GM19240 (cell line): ENCODE results near the gene NEGR1.

Experiments
- DNase-seq: peaks from one replicate; pipeline ENCODE4 v3.0.0; 2011; ENCODE audit warnings: low spot score; ENCODE audit not compliant: insufficient read length

NEGR1 gene

DNA sequence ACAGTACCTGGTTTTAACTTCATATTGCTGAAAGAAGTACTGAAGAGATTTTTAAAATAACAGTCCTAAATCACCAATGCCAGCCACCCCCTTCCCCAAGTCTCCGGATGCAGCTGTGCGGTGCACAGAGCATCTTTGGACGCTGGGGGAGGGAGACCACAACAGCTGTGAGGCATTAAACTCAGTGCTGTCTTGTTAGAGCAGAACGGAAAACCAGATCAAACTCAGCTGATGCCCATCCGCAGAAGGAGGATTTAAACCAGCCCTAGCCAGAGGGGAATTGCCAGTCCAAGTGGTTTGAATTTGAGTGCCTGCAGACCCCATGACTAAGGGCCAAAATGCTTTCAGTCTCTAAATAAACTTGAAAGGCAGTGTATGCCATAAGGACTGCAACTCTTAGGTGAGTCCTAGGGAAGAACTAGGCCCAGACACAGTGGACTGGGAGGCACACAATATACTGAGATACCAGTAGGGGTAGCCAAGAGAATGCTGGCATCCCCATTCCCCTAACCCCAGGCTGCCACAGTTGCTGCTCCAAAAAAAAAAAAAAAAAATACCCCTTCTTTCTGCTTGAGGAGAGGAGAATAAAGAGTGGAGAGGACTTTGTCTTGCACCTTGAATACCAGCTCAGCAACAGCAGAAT, 576.2 kb downstream of the NEGR1 start:
- no peak for DNase-seq

DNA sequence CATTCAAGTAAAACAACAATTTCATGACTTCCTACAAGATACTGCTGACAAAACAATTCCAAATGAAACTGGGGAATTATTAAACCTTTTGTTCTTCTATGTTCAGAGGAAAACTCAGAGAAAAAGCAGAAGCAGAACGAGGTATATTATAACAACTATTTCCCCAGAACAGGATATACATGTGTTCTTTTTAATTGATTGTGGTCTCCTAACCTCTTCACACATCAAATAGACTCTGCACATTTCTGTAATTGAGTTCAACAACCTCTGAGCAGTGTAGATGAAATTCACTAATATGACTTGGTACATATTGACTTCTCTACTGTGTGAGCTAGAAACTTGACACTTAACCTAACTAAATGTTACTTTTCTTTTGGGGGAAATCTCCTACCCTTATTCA, 584.2 kb downstream of the NEGR1 start:
- no peak for DNase-seq

DNA sequence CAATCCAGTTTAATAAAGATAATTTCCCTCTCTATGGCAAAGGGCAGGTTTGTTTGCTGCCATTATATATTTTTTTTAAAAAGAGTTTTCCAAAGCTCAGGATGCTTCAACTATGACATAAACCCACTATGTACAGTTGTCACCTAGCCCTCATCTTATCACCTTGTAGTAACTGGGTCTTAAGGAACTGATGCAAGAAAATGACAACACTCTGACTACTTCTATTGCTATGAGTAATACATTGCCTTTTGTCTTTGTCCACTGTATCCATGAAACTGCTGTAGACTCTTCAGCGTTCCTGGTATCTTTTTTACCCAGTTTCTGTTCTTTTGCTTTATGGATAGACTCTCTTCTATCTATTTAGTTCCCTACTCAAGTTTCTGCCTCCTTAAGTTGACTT, 586.5 kb downstream of the NEGR1 start:
- DNase-seq, result no peak

DNA sequence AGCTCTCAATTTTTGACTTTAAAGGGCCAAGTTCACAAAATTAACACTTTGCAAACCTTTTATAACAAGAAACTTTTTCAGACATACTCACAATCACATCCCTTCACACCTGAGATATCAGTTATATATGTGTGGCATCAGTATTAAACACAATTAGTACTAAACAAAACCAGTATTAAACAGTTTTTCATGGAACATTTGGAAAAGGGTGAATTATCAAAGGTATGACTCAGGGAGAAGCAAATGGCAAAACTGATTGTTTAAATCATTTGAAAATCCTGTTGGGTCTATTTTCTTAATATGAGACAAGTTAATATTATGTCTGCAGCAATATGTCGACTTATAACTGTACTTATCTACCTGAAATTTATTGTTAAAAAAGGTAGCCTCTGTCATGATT, 587.3 kb downstream of the NEGR1 start:
- no peak for DNase-seq

DNA sequence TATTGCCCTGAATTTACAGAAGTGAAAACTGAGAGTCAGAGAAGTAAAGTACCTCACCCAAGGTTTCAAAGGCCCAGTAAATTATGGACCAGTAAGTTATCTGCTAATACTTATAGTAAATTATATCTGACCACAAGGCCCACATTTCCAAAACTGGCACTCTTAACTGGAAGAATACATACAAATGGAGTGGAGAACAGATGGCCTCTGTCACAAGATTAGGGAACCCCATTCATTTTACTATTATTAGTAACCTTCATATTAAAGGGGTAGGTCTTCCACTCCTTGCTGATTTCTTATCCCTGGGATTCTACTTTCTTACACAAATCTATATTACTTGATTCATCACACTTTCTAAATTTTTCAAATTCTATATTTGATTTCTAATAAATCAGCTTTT, 588.8 kb downstream of the NEGR1 start:
- no peak for DNase-seq

DNA sequence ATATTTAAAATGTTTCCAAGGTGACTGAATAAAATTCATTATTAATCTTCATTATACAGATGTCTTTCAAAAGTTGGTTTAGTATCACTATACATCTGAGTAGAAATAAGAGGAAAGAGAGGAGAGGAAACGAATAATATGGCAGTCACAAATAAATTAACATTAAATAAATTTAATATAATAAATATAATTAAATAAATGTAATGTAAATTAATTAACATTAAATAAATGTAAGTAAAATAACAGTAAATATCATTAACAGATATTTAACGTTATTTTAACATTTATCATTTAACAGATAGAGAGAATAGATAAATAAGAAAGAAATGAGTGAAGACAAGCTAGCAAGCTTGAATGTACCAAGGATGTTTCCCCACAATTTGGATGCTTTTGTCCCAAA, 592.7 kb downstream of the NEGR1 start:
- DNase-seq, result no peak

DNA sequence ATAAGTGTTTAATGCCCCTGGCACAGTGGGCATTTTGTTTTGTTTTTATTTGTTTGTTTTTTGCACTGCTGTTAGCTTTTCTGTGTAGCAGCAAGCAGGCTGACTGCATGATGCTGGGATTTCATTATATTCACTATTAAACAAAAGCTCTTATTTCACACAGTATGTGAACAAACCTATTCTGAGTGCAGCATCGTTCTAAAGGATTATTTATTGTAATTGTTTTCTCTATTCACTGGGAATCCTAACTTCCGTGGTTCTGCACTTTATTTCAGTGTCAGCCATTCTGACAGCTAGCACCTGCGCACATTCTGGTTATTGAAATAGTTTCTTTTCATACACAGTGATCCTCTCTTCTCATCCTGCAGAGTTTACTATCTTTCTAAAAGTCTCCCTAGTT, 595.0 kb downstream of the NEGR1 start:
- no peak for DNase-seq

DNA sequence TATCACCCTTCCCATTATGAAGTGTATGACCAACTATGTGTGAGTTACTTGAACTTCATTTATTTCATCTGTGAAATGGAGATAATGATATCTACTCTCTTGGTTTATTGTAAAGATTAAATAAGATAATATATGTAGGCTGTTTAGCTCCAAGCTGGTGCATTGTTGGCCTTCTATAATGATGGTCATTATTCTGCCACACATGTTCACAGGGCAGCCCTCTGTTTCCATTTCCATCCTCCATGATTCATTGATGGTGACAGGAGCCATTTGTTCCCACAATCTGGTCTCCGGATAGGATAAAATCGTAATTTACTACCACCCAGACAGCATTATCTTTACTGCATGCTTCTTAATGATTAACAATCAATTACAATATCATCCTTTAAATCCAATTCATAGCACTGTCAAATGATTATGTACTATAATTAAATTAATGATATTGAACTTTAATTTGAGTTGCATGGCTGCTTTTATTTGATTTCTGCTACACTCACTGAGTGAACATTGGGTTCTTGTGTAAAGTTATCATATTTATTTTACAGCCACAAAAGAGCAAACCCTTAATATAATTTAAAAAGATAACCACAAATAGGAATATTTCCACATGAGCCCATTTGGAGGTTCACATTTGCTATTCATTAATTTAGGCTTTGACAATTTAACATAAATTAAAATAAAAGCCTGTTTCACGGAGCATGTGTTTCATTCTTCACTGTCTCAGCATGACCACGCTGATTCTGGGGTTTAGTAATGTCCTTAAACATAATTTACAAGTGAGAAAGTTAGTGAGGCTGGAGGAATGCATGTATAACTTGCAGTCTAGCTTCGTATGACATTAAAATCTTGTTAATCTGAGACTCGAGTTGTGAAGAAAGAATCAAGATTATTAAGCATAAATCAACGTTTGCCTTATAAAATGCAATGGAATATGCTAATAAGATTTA, 605.1 kb downstream of the NEGR1 start:
- no peak for DNase-seq

DNA sequence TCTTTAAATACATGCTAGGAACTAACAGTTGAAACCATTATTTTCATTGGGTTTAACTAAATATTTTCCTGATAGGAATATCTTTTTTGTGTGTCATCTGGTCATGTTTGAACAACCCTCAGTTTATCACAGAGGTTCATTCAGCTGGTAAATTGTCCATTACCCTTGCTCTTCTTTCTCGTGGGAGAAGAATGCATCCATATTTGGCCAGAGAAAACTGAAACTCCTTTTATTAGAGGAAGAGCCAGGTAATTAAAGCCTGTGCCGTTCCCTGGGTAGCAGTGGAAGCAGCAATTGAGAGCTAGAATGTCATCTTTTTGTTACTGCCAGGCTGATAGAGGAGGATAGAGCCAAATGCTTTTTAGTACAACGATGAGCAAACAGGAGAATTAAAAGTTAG, 614.3 kb downstream of the NEGR1 start:
- DNase-seq, result no peak

DNA sequence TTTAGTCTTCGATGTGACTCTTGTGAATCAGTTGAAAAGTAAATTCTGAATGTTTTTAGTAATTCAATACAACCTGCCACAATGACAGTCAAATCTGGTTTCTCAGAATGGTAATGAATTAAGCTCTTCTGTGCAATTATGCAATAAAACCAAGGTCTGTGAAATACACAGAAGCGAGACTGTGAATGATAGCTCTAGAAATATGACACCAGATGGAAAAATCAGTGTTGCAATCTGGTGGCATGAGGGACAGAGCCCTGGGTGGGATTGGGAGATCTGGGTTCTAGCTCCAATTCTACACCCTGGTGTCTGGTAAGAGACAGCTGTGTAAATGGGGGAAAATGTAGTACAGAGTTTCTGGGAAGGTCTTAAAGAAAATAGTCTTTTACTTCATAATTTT, 615.1 kb downstream of the NEGR1 start:
- no peak for DNase-seq

DNA sequence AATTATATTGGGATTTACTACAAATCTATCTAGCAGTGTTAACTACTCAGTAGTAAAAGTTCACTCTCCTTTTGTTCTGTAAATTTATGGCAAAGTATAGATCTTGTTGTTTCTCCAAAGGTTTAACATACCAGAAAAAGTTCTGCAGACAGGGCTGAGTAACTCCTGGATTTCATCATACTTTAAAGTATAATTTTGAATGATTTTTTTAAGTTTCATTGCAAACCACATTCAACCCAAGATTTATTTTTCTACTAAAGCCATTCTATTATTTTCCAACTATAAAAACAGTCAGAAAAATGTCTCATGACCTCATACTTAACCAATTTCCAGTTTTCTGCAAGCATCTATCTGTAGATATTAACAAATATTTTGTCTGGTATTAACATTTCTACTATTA, 615.7 kb downstream of the NEGR1 start:
- no peak for DNase-seq

DNA sequence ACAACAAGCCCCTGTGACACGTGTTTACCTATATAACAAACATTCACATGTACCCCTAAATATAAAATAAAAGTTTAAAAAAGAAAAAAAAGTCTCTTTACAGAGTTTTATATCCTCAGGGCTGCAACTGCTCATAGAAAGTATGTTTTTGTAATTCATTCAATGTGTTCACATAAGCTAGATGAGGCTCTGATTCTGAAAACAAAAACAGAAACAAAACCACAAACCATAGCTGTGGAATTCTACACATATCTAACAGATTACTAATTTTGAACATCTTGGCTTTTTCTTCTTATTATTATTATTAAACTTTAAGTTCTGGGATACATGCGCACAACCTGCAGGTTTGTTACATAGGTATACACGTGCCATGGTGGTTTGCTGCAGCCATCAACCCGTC, 621.9 kb downstream of the NEGR1 start:
- no peak for DNase-seq

DNA sequence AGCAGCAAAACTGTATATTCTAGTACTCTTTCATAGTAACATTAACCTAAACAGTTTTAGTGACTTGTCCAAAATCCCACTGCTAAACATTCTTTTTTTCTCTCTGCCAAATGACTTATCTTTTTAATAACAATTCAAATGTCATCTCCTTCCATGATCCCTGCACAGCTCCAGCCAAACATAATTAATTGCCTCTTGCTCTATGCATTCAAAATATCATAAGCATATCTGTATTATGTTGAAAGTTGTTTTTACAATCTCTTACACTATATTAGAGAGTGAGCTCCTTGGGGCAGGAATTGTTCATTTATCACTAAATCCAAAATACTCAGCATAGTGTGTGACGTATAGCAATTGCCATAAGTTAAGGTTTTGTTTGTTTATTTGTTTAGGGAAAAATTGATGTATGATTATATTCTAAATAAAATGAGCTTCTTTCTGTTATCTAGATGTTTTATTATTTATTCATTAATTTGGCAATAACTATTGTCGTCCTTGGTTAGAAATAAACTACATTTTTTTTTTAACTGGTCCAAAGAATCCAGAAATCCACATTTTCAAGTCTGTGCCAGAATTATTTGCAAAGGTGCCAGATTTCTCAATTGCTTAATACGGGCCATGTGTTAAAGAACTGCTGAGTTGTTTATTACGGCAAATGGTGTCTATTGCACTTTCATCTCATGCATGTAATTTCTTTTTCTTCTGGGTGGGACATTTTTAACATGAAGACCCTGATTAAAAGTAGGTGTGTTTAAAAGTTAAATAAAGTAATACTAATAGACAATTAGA, 624.3 kb downstream of the NEGR1 start:
- no peak for DNase-seq

DNA sequence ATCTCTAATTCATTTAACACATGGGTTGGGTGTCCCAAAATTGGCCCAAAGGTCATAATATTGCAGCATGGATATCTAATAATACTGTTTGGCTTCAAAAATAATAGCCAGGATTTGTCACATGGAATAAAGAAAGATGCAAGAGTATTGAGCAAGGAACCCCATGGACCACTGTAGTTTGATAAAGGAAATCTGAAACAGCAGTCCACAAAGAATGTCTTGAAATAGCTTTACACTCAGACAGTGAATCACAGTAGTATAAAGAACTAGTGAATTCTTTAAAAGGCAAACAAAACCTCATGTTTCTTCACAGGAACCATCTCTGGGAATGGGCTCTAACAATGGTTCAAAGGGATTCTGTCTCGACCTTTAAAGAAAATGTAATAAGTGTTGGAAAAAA, 625.4 kb downstream of the NEGR1 start:
- DNase-seq, result no peak

DNA sequence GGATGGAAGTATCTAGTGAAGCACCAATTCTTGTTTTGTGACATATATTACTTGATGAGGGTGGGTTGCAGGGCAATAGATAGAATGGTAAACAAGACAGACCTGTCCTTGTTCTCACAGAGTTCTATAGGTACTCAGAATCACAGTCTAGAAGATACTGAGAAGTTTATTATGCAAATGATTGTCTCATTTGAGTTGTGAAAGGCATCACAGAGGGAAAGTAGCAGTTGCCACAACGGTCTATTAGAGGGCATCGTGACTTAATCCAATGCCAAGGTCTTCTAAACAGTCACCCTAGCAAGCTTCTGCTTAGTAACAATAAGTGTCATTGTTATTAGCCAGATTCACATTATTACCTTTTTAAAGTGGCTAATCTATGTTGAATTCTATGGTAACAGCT, 626.7 kb downstream of the NEGR1 start:
- no peak for DNase-seq

DNA sequence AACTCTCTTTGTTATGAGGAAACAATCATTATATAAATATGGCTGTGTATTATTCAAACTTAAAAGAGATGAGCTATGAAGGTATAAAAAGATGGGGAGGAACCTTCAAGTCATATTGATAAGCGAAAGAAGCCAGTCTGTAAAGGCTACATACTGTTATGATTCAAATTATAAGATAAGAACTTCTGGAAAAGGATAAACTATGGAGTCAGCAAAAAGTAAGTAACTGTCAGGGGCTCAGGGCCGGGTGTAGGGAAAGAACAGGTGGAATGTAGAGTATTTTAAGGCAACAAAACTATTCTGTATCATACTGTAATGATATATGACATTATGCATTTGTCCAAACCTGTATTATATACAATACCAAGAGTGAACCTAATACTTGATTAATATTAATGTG, 628.4 kb downstream of the NEGR1 start:
- DNase-seq, result no peak

DNA sequence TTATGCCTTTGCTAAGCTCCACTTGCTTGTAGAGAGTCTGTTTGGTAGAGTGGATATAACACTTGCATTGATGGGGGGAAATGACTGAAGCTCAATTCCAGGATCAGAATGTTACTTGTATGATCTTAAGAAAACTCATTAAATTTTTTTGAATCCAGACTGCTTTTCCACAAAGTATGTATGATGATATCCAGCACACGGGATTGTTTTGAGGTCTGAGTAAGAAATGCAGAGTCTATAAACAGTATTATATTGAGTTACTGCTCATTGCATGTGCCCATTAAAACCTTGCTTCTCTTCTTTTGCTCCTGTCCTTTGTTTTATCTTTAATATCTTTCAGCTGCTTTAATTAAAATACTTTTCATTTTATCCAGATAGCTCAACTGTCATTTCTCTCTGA, 631.1 kb downstream of the NEGR1 start:
- no peak for DNase-seq

DNA sequence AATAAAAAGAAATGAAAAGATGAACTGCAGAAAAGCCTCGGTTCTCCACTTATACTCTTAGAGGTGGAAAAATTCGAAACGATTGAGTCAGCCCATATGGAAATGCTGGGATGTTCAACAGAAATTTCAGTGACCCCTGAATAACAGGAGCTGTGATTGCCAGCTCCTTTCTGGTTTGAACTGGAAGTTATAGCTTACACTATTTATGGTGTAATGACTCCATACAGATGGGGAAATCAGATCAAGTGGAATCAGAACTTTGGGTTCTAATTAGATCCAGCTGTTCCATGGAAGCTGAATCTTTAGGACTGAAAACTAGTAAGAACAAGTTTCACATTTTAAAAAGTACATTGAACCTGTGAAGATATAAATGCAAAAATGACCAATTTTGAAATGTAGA, 632.2 kb downstream of the NEGR1 start:
- DNase-seq, result no peak

DNA sequence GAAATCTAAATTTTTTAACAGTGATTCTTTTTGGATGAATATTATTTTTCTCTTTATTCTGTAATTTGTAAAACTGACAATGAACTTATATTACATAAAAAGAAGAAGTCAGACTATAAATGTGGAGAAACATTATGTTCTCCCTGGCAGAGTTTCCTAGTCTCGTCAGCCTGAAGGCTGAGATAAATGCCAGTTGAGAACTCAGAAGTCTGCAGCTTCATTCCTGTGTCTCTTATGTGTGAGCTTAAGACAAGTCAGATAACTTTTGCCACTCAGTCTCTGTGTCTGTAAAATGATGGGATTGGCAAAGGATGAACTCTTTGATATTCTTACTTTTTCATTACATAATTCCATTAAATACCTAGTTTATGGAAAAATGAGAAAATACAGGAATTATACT, 632.7 kb downstream of the NEGR1 start:
- no peak for DNase-seq

DNA sequence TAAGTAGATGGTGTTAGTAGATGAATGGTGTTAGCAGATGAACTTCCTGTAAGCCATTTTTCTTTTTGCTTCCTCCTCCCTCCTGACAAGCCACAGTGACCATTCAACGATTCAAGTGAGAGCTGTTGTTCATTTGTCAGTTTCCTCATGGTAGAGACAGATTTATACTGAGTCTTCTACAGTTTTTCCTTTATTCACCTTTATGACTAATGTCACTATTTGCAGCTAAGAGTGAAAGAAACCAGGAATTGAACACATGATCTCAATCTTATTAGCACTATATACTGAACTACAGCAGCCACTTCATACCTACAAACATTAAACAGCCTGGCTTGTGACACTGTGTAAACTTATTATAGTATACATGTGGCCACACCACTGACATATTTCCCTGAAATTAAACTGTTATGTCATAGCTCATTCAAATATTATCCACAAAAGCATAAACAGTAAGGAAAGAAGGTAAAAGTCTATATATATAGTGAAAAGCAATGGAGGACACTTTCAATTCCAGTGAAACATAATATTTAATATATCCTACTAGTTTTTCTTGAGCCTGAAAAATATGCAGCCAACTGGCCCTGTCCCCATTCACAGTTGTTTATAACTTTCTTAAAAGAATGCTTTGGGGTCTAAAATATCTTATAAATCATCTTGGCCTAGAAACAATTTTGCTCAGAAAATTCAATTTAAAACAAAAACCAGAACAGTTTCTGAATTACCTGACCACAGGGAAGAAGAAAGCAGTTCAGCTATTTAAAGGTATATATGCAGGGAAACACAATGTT, 634.6 kb downstream of the NEGR1 start:
- DNase-seq, result no peak

DNA sequence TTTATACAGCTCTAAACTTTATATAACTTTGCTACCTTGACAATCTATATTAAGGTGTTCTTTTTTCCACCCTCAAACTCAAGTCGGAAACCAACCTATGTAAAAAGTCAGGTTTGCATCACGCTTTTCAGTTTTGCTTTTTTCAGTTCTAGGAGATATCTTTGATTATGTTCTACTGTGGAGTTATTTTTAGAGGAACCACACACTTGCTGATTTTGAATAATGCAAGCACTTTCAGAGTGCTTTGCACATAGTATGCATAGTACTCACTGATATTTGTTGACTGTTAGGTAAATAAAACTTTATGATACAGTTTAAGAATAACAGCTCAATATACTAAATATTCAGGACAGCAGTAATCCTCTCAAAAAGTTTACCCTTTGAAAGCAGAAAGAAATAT, 637.3 kb downstream of the NEGR1 start:
- DNase-seq, result no peak
